GM12878 (cell line): ENCODE results near the gene GGT5.

ENCODE experiments used
- CREB1 ChIP-seq: IDR thresholded peaks from 2 replicates; pipeline ENCODE4 v1.6.1; 2012; ENCODE audit warnings: low read depth, mild to moderate bottlenecking, inconsistent platforms
- DPF2 ChIP-seq: fragments of 450-650 bp; IDR thresholded peaks from 2 replicates; pipeline ENCODE4 v1.6.1; 2017; ENCODE audit warnings: mild to moderate bottlenecking
- EP300 ChIP-seq, 2 experiments: fragments of 150-350 bp in 1 of 2; IDR thresholded peaks; 2 replicates each; pipeline ENCODE4 v1.6.1; 2011 to 2012; ENCODE audit warnings: low read depth in 2 of 2, low read length in 2 of 2, borderline replicate concordance in 1 of 2, improper control_type of control experiment in 1 of 2, inconsistent platforms in 1 of 2; ENCODE audit not compliant: control insufficient read depth in 1 of 2
- EZH2 ChIP-seq: IDR thresholded peaks from 2 replicates; pipeline ENCODE4 v1.6.1; 2012; ENCODE audit warnings: low read depth, mild to moderate bottlenecking, control low read depth, inconsistent platforms, low read length, borderline replicate concordance; ENCODE audit not compliant: control insufficient read depth
- HCFC1 ChIP-seq: fragments of 150-350 bp; IDR thresholded peaks from 2 replicates; pipeline ENCODE4 v1.6.1; 2014; ENCODE audit warnings: low read length
- MEF2B ChIP-seq: fragments of 450-650 bp; IDR thresholded peaks from 2 replicates; pipeline ENCODE4 v1.6.1; 2018; ENCODE audit warnings: mild to moderate bottlenecking, moderate library complexity; ENCODE audit not compliant: partially characterized antibody, poor library complexity, severe bottlenecking
- PML ChIP-seq: IDR thresholded peaks from 2 replicates; pipeline ENCODE4 v1.6.1; 2012; ENCODE audit warnings: low read length, inconsistent platforms
- POLR2A ChIP-seq: IDR thresholded peaks from 2 replicates; pipeline ENCODE4 v1.6.1; 2011; ENCODE audit warnings: low read depth, mild to moderate bottlenecking, low read length
- POLR2AphosphoS5 ChIP-seq: IDR thresholded peaks from 2 replicates; pipeline ENCODE4 v1.6.1; 2011; ENCODE audit warnings: mild to moderate bottlenecking, low read length, inconsistent platforms
- SMC3 ChIP-seq: IDR thresholded peaks from 2 replicates; pipeline ENCODE4 v1.6.1; 2011; ENCODE audit warnings: low read length, improper control_type of control experiment, borderline replicate concordance
- TF ChIP-seq, protein P1 (sequence below): fragments of 450-650 bp; IDR thresholded peaks from 2 replicates; pipeline ENCODE4 v1.6.1; 2017; ENCODE audit warnings: antibody characterized with exemption, mild to moderate bottlenecking, moderate library complexity
- TF ChIP-seq, protein P2 (sequence below), 3 experiments: IDR thresholded peaks in 2 of 3; conservative IDR thresholded peaks in 1 of 3; 2 replicates each; pipeline ENCODE4 v1.5.1; 2011; ENCODE audit warnings: low read depth in 3 of 3, low read length in 3 of 3, mild to moderate bottlenecking in 3 of 3, control low read depth in 2 of 3, moderate library complexity in 2 of 3, inconsistent platforms in 1 of 3, mixed read lengths in 1 of 3; ENCODE audit not compliant: control insufficient read depth in 2 of 3, insufficient read depth in 1 of 3; ENCODE audit errors: extremely low read depth in 1 of 3
- TF ChIP-seq, protein P3 (sequence below): fragments of 450-650 bp; IDR thresholded peaks from 2 replicates; pipeline ENCODE4 v1.6.1; 2017; ENCODE audit warnings: mild to moderate bottlenecking, moderate library complexity

DNA sequence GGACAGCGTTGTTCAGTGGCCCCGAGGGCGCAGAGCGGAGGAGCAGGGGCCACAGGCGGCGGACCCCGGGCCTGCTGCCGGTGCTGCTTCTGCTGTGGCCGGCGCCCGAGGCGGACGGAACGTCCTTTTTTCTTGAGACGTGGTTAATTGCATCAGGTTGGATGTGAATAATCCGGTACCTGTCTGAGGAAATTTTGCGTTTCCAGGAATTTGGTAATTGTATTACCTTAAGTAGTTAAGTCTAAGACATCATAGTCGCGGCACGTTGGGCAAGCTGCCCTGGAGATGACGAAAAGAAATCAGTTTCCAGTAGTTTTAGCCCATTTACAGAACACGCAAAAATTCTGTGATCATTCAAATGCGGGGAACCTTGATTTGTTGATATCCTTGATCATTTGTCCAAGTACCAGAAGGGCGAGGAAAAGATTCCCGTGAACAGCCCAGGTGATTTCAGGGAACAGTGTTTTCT lies 26.5 kb upstream of the GGT5 start:
- TF ChIP-seq CREB1 (no peak), MEF2B (no peak), PML (no peak; the same call in 1 of the 2 replicates), HCFC1 (no peak), SMC3 (no peak), POLR2A (no peak), DPF2 (no peak), EP300 (IDR thresholded peaks at IDR 0.05; ENCODE audit: borderline replicate concordance in 1 of 2, control insufficient read depth in 1 of 2, low read depth in 2 of 2, low read length in 2 of 2) (no peak; a peak in 1 of 4 replicates), POLR2AphosphoS5 (no peak), EZH2 (no peak)
- TF ChIP-seq, protein P1, sequence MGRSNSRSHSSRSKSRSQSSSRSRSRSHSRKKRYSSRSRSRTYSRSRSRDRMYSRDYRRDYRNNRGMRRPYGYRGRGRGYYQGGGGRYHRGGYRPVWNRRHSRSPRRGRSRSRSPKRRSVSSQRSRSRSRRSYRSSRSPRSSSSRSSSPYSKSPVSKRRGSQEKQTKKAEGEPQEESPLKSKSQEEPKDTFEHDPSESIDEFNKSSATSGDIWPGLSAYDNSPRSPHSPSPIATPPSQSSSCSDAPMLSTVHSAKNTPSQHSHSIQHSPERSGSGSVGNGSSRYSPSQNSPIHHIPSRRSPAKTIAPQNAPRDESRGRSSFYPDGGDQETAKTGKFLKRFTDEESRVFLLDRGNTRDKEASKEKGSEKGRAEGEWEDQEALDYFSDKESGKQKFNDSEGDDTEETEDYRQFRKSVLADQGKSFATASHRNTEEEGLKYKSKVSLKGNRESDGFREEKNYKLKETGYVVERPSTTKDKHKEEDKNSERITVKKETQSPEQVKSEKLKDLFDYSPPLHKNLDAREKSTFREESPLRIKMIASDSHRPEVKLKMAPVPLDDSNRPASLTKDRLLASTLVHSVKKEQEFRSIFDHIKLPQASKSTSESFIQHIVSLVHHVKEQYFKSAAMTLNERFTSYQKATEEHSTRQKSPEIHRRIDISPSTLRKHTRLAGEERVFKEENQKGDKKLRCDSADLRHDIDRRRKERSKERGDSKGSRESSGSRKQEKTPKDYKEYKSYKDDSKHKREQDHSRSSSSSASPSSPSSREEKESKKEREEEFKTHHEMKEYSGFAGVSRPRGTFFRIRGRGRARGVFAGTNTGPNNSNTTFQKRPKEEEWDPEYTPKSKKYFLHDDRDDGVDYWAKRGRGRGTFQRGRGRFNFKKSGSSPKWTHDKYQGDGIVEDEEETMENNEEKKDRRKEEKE, result no peak
- TF ChIP-seq, protein P2, sequence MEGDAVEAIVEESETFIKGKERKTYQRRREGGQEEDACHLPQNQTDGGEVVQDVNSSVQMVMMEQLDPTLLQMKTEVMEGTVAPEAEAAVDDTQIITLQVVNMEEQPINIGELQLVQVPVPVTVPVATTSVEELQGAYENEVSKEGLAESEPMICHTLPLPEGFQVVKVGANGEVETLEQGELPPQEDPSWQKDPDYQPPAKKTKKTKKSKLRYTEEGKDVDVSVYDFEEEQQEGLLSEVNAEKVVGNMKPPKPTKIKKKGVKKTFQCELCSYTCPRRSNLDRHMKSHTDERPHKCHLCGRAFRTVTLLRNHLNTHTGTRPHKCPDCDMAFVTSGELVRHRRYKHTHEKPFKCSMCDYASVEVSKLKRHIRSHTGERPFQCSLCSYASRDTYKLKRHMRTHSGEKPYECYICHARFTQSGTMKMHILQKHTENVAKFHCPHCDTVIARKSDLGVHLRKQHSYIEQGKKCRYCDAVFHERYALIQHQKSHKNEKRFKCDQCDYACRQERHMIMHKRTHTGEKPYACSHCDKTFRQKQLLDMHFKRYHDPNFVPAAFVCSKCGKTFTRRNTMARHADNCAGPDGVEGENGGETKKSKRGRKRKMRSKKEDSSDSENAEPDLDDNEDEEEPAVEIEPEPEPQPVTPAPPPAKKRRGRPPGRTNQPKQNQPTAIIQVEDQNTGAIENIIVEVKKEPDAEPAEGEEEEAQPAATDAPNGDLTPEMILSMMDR (IDR thresholded peaks at IDR 0.05 in 2 of 3, conservative IDR thresholded peaks at IDR 0.05 in 1 of 3; ENCODE audit: control insufficient read depth in 2 of 3, extremely low read depth in 1 of 3, insufficient read depth in 1 of 3, low read depth in 3 of 3, low read length in 3 of 3), result no peak
- TF ChIP-seq, protein P3, sequence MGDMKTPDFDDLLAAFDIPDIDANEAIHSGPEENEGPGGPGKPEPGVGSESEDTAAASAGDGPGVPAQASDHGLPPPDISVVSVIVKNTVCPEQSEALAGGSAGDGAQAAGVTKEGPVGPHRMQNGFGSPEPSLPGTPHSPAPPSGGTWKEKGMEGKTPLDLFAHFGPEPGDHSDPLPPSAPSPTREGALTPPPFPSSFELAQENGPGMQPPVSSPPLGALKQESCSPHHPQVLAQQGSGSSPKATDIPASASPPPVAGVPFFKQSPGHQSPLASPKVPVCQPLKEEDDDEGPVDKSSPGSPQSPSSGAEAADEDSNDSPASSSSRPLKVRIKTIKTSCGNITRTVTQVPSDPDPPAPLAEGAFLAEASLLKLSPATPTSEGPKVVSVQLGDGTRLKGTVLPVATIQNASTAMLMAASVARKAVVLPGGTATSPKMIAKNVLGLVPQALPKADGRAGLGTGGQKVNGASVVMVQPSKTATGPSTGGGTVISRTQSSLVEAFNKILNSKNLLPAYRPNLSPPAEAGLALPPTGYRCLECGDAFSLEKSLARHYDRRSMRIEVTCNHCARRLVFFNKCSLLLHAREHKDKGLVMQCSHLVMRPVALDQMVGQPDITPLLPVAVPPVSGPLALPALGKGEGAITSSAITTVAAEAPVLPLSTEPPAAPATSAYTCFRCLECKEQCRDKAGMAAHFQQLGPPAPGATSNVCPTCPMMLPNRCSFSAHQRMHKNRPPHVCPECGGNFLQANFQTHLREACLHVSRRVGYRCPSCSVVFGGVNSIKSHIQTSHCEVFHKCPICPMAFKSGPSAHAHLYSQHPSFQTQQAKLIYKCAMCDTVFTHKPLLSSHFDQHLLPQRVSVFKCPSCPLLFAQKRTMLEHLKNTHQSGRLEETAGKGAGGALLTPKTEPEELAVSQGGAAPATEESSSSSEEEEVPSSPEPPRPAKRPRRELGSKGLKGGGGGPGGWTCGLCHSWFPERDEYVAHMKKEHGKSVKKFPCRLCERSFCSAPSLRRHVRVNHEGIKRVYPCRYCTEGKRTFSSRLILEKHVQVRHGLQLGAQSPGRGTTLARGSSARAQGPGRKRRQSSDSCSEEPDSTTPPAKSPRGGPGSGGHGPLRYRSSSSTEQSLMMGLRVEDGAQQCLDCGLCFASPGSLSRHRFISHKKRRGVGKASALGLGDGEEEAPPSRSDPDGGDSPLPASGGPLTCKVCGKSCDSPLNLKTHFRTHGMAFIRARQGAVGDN, result no peak
